NCI-H524 treated with DMSO at 0.1 percent for 48 hours (cell line): ENCODE data around the gene PTPA.
"Not testable (repeated sequence)": the region's sequence is repeated elsewhere in the genome, so short reads cannot be mapped to it uniquely, and the experiment has no call there.

Source experiments
- DNase-seq: peaks from one replicate; lab custom pipeline; 2025; lab: John Stamatoyannopoulos, UW

Gene PTPA

GRCh38 chr9:129177791-129178567 is 66.8 kb downstream of the PTPA start, which contains the start of gene IER5L:
TSS of gene IER5L (minus strand) at chr9:129178261. CDS start at chr9:129178052, 209 bp downstream.
- DNase-seq = peak; percentile 56

- no peak for DNase-seq
These were observed 67.6 kb downstream of the PTPA start for GRCh38 chr9:129178568-129179382.

- DNase-seq = no peak
These were observed 70.0 kb downstream of the PTPA start for GRCh38 chr9:129181246-129181645.

GRCh38 chr9:129182122-129182521 is 70.9 kb downstream of the PTPA start:
- DNase-seq = no peak

- DNase-seq = no peak
These were observed 71.6 kb downstream of the PTPA start for GRCh38 chr9:129182625-129183494.

GRCh38 chr9:129183495-129184218 is 72.4 kb downstream of the PTPA start:
- DNase-seq = no peak

- DNase-seq = no peak
These were observed 73.0 kb downstream of the PTPA start for GRCh38 chr9:129184219-129184524.

GRCh38 chr9:129184596-129185122 is 73.4 kb downstream of the PTPA start:
- DNase-seq = no peak

- DNase-seq = no peak
These were observed 74.2 kb downstream of the PTPA start for GRCh38 chr9:129185402-129185801.

GRCh38 chr9:129185991-129186390 is 74.8 kb downstream of the PTPA start:
- DNase-seq = no peak

GRCh38 chr9:129187042-129187441 is 75.8 kb downstream of the PTPA start:
- no peak for DNase-seq

GRCh38 chr9:129189971-129190370 is 78.8 kb downstream of the PTPA start:
- not testable (repeated sequence) for DNase-seq

- no peak for DNase-seq
These were observed 80.0 kb downstream of the PTPA start for GRCh38 chr9:129191234-129191633.

- DNase-seq = no peak
These were observed 82.4 kb downstream of the PTPA start for GRCh38 chr9:129193655-129194054.

GRCh38 chr9:129194221-129194620 is 83.0 kb downstream of the PTPA start:
- DNase-seq = no peak

GRCh38 chr9:129195606-129196005 is 84.4 kb downstream of the PTPA start:
- no peak for DNase-seq

GRCh38 chr9:129197045-129197444 is 85.8 kb downstream of the PTPA start:
- not testable (repeated sequence) for DNase-seq

GRCh38 chr9:129197978-129198318 is 86.7 kb downstream of the PTPA start:
- no peak for DNase-seq
